ENCODE results near the gene MZF1. TPM values are rescaled to one million over a fixed set of nuclear protein-coding genes. Genes with fewer than 3 reads are reported as not detected.

The MZF1 gene
- total and polyA plus RNA-seq, 9 of the 15 experiments (the other 6 are each of a cell fraction or from before 2014, with no cell fraction given): 0.31 to 29.3 (median 11.5) TPM

GRCh38 chr19:58559275-58560006 lies 13.7 kb downstream of the MZF1 start (continued):
- TF ChIP-seq NCOA1 (IDR thresholded peaks at IDR 0.05; ENCODE audit: low read depth) (peak; percentile 74), RFX7 (CRISPR knock-in tag; IDR thresholded peaks at IDR 0.05) (no peak), MAZ (CRISPR knock-in tag; conservative IDR thresholded peaks at IDR 0.05 in 1 of 2, IDR thresholded peaks at IDR 0.05 in 1 of 2) (peak; percentile 77 to 92), CBX2 (IDR thresholded peaks at IDR 0.05; ENCODE audit: insufficient read depth, low read length, poor library complexity, severe bottlenecking) (no peak), PKNOX1 (IDR thresholded peaks at IDR 0.05) (peak; percentile 67), ZNF395 (CRISPR knock-in tag; IDR thresholded peaks at IDR 0.05) (peak; percentile 89), ASH1L (IDR thresholded peaks at IDR 0.05; ENCODE audit: borderline replicate concordance, low read depth, partially characterized antibody) (no peak), SIX5 (IDR thresholded peaks at IDR 0.05; ENCODE audit: borderline replicate concordance in 1 of 2, insufficient read depth in 1 of 2, low read depth in 1 of 2, low read length in 2 of 2) (no peak), ZNF77 (CRISPR knock-in tag; IDR thresholded peaks at IDR 0.05) (no peak), HSF4 (CRISPR knock-in tag; IDR thresholded peaks at IDR 0.05; ENCODE audit: borderline replicate concordance) (no peak), U2AF2 (optimal IDR thresholded peaks at IDR 0.05; ENCODE audit: low read depth, low read length) (no peak), ZKSCAN3 (CRISPR knock-in tag; IDR thresholded peaks at IDR 0.05) (no peak), GATAD2A (IDR thresholded peaks at IDR 0.05) (no peak), CTBP1 (IDR thresholded peaks at IDR 0.05; ENCODE audit: borderline replicate concordance) (0 out of 2 replicates have a peak, but pooled peaks have one; percentile 33), ZKSCAN1 (IDR thresholded peaks at IDR 0.05; ENCODE audit: low read depth, low read length) (no peak), FOXM1 (IDR thresholded peaks at IDR 0.05; ENCODE audit: low read depth) (peak; percentile 35; the same call in 1 of the 2 replicates), FOXM1 (CRISPR knock-in tag; IDR thresholded peaks at IDR 0.05; ENCODE audit: low read depth) (no peak; the same call in 1 of the 2 replicates), ATF1 (CRISPR knock-in tag; IDR thresholded peaks at IDR 0.05) (no peak), ATF1 (tag; IDR thresholded peaks at IDR 0.05) (peak; percentile 88), ZNF175 (CRISPR knock-in tag; IDR thresholded peaks at IDR 0.05; ENCODE audit: low read depth) (no peak; the same call in 1 of the 2 replicates), ZNF134 (CRISPR knock-in tag; conservative IDR thresholded peaks at IDR 0.05) (no peak), TOE1 (IDR thresholded peaks at IDR 0.05; ENCODE audit: borderline replicate concordance) (peak; percentile 75; the same call in 1 of the 2 replicates), TOE1 (CRISPR knock-in tag; IDR thresholded peaks at IDR 0.05; ENCODE audit: borderline replicate concordance, low read depth) (no peak), ZZZ3 (IDR thresholded peaks at IDR 0.05) (peak; percentile 83)

Data from K562 (cell line).